ENCODE results near the gene CDKAL1. TPM values are rescaled to one million over a fixed set of nuclear protein-coding genes. Genes with fewer than 3 reads are reported as not detected.
"Not testable (repeated sequence)": the region's sequence is repeated elsewhere in the genome, so short reads cannot be mapped to it uniquely, and the experiment has no call there.

CDKAL1 gene
- total RNA-seq, 1 donor from 2014 or later, result 14.8 TPM

- Mint-ChIP-seq H3K27ac (ENCODE audit: unreplicated experiment) (no peak overlapping the region), H3K9me3 (ENCODE audit: unreplicated experiment) (peaks cover 25% of the 10 kb centered on the region), H3K4me1 (ENCODE audit: unreplicated experiment) (no peaks in the 10 kb centered on the region), H3K4me3 (ENCODE audit: unreplicated experiment) (no peak overlapping the region), H3K36me3 (ENCODE audit: unreplicated experiment) (peaks cover 12% of the 10 kb centered on the region), H3K27me3 (ENCODE audit: unreplicated experiment) (no peaks in the 10 kb centered on the region)
- TF ChIP-seq CTCF (IDR thresholded peaks at IDR 0.05), result no peak
- DNase-seq (ENCODE audit: extremely low spot score, unreplicated experiment), result no peak
Observed at GRCh38 chr6:21240709-21241108, 706.5 kb downstream of the CDKAL1 start.

- Mint-ChIP-seq H3K9me3 (ENCODE audit: unreplicated experiment) (peaks cover 25% of the 10 kb centered on the region), H3K36me3 (ENCODE audit: unreplicated experiment) (peaks cover 8% of the 10 kb centered on the region), H3K4me1 (ENCODE audit: unreplicated experiment) (no peaks in the 10 kb centered on the region)
Observed at GRCh38 chr6:21241231-21242130, 707.2 kb downstream of the CDKAL1 start.

GRCh38 chr6:21244897-21245470, 710.7 kb downstream of the CDKAL1 start:
- Mint-ChIP-seq H3K36me3 (ENCODE audit: unreplicated experiment) (peaks cover 2% of the 10 kb centered on the region), H3K4me1 (ENCODE audit: unreplicated experiment) (peaks cover 2% of the 10 kb centered on the region), H3K27ac (ENCODE audit: unreplicated experiment) (no peak overlapping the region), H3K4me3 (ENCODE audit: unreplicated experiment) (no peak overlapping the region), H3K27me3 (ENCODE audit: unreplicated experiment) (no peaks in the 10 kb centered on the region), H3K9me3 (ENCODE audit: unreplicated experiment) (peaks cover 5% of the 10 kb centered on the region)
- DNase-seq (ENCODE audit: extremely low spot score, unreplicated experiment), result no peak
- no peak for TF ChIP-seq CTCF (IDR thresholded peaks at IDR 0.05)

More at GRCh38 chr6:21241231-21242130, 707.2 kb downstream of the CDKAL1 start:
- no peak for DNase-seq (ENCODE audit: extremely low spot score, unreplicated experiment)
- Mint-ChIP-seq H3K27ac (ENCODE audit: unreplicated experiment) (no peak overlapping the region), H3K27me3 (ENCODE audit: unreplicated experiment) (no peaks in the 10 kb centered on the region), H3K4me3 (ENCODE audit: unreplicated experiment) (no peak overlapping the region)
- no peak for TF ChIP-seq CTCF (IDR thresholded peaks at IDR 0.05)

- no peak overlapping the region for H3K4me3 Mint-ChIP-seq (ENCODE audit: unreplicated experiment)
- peaks cover 3% of the 10 kb centered on the region for H3K9me3 Mint-ChIP-seq (ENCODE audit: unreplicated experiment)
- no peak overlapping the region for H3K27ac Mint-ChIP-seq (ENCODE audit: unreplicated experiment)
- peaks cover under 1% of the 10 kb centered on the region for H3K36me3 Mint-ChIP-seq (ENCODE audit: unreplicated experiment)
- H3K4me1 Mint-ChIP-seq (ENCODE audit: unreplicated experiment), result peaks cover 2% of the 10 kb centered on the region
- DNase-seq (ENCODE audit: extremely low spot score, unreplicated experiment), result no peak
- no peaks in the 10 kb centered on the region for H3K27me3 Mint-ChIP-seq (ENCODE audit: unreplicated experiment)
- no peak for TF ChIP-seq CTCF (IDR thresholded peaks at IDR 0.05)
Observed at GRCh38 chr6:21245488-21245887, 711.2 kb downstream of the CDKAL1 start.

- no peak for TF ChIP-seq CTCF (IDR thresholded peaks at IDR 0.05)
- Mint-ChIP-seq H3K27me3 (ENCODE audit: unreplicated experiment) (no peaks in the 10 kb centered on the region), H3K36me3 (ENCODE audit: unreplicated experiment) (no peaks in the 10 kb centered on the region)
Observed at GRCh38 chr6:21246075-21246474, 711.8 kb downstream of the CDKAL1 start.

GRCh38 chr6:21254460-21254859, 720.2 kb downstream of the CDKAL1 start:
- not testable (repeated sequence) for H3K27me3 Mint-ChIP-seq (ENCODE audit: unreplicated experiment); H3K36me3 Mint-ChIP-seq (ENCODE audit: unreplicated experiment); H3K27ac Mint-ChIP-seq (ENCODE audit: unreplicated experiment); H3K9me3 Mint-ChIP-seq (ENCODE audit: unreplicated experiment); H3K4me3 Mint-ChIP-seq (ENCODE audit: unreplicated experiment); H3K4me1 Mint-ChIP-seq (ENCODE audit: unreplicated experiment); DNase-seq (ENCODE audit: extremely low spot score, unreplicated experiment)

More at GRCh38 chr6:21246075-21246474, 711.8 kb downstream of the CDKAL1 start:
- no peak for DNase-seq (ENCODE audit: extremely low spot score, unreplicated experiment)
- H3K27ac Mint-ChIP-seq (ENCODE audit: unreplicated experiment), result no peak overlapping the region
- no peaks in the 10 kb centered on the region for H3K9me3 Mint-ChIP-seq (ENCODE audit: unreplicated experiment)
- H3K4me3 Mint-ChIP-seq (ENCODE audit: unreplicated experiment), result no peak overlapping the region
- peaks cover 2% of the 10 kb centered on the region for H3K4me1 Mint-ChIP-seq (ENCODE audit: unreplicated experiment)

Data from osteocyte (in vitro differentiated cells).